CD4-positive, alpha-beta T cell treated with Interleukin-17A for 4 hours (primary cell): ENCODE data around the gene ANXA5.
"Not testable (repeated sequence)": the region's sequence is repeated elsewhere in the genome, so short reads cannot be mapped to it uniquely, and the experiment has no call there.

Experiments
- DNase-seq: peaks from one replicate; pipeline ENCODE4 v3.0.0-alpha.2; 2020; ENCODE audit warnings: mixed read lengths

The ANXA5 gene

DNA sequence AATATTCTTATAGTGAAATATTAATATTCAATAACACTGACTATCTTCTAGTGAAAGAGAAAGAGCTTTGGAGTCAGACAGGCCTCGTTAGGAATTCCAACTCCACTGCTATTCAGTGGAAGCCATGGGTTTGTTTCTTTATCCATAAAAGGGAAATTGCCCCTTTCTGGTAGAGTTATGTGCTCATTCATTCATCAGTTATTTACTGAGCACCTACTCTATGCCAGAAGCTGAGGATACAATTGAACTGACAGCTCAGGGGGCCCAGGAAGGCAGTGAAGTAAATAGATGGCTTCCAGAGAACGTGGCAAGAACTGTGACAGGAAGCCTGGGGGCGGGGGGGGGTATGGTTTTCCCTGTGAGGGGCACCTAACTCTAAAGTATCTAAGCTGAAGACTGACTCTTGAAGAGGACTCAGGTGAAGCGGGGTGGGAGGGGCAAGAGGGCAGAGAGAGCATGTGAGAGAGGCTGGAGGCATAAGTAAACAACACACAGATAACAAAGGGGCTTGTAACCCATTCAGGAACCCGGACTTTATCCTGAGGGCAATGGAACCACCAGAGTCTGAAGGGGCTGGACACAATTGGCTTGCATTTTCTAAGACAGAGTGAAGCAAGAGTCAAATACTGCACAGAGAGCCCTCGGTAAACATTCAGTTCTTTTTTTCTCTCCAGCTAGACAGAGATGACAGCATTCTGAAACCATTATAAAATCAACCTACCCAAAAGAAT, 20.3 kb downstream of the ANXA5 start:
- DNase-seq: no peak

DNA sequence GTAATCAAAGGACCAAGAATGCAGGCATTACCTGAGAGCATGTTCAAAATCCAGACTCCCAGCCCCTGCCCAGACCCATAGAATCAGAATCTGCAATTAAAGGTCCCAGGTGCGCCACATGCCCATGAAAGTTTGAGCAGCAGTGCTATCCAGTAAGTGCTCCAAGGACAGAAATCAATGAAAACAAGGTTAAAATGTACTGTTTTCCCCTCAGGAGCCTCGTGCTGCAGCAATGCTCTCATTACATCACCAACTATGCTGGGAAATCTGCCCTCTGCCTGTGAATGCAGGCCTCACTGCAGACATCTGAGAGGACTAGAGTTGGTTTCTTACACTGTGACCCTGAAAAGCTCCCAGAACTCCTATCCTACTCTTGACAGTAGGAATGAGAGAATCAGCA, 21.1 kb downstream of the ANXA5 start:
- DNase-seq: no peak

DNA sequence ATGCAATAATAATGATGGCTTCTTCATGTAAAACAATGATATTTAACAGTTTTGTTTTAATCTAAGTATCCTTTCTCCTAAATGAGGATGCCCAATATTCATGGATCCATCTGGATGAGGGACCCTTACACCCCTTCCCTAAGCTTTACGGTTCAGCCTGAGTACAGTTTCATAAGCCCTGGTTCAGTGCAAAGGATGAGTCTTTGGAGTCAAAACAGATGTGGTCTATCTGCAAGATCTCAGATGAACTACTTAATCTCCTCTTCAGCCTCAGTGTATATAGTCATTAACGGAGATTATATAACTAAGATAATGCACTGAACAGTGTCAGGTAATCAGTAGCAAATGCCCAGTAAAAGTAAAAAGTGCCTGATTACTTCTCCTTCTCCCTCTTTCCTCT, 22.1 kb downstream of the ANXA5 start:
- no peak for DNase-seq

DNA sequence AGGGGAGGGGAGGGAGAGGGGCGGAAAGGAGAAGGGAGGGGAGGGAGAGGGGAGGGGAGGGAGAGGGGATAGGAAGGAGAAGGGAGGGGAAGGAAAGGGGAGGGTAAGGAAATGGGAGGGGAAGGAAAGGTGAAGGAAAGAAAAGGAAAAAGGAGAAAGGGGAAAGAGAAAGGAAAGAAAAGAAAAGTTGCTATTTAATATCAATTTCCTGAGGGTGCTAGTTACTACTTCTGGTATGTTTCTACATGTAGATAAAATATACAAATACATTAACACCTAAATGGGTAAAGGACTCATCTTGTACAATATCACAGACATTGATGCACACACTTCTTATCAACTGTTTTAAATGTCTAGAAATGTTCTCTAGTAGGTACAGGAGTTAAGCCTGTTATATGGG, 22.6 kb downstream of the ANXA5 start:
- no peak for DNase-seq

DNA sequence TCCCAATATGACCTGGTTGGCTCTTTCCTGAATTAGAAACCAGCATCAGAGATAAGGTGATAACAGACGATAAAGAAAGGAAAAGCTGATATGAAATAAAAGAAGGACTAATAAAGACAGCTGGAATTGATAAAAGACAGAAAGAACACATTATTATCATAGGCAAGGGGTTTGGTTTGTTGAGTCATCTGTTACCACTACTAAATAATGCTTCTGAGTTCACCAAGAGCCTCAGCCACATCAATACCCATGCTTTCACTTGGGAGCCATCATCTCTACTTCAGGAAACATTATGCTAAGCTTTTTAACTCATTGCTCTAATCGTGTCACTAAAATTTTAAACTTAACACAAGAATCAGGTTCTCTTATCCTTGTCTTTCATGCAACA, 27.6 kb downstream of the ANXA5 start:
- no peak for DNase-seq

DNA sequence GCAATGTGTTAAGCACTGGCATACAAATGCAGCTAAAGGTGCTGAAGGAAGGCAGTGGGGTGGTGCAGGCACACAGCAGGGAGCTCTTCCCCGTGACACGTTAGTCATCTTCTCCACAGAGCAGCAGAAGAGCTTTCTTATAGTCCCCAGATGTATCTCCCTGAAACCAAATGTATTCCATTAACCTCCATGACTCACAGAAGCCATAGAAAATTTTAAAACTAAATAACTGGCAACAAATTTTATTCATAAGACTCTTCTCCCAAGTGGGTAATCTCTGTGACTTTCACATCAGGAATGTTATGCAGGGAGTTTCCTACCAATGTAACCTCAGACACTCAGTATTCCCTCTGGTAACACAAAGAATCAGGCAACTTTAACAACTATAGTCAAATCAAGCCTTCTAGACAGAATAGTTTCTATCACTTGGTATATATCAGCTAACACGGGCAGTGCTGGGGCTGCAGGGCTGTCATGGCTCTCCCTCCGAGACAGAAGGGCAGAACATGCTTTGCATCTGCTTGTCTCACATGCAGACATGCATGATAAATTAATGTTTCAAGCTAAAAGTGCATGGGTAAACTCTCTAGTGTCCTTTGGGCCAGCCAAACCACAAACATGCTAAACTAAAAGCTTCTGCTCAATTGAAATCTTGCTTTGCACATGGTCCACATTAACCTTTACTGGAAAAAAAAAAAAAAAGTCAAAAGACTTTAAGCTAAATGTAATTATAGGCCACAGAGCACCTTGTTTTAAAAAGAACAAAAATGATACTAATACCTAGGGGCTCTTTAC, 28.2 kb downstream of the ANXA5 start:
- no peak for DNase-seq

DNA sequence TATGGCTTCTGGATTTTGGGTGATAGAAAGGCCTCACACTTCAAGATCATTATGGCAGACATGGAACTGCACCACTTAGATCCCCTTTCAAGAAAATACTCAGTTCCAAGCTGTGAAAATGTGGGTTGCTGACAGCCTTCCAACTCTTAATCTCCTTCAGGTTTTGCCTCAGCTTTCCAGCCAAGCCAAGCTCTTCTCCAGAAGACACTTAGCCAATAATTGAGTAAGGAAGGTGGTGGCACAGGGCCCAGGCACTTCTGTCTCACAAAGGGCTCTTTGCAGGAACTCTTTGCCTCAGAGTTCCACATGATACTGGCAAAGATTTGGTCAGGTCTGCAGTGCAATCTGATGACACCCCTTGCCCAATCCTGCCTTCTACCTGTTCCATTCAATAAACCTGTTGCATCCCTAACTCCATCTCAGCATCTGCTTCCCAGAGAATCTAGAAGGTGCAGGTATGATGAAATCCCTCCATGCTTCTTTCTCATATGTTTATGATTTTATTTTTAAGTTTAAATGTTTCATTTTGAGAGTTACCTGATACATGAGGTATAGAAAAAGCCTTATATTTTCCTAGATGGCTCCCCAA, 30.6 kb downstream of the ANXA5 start:
- no peak for DNase-seq

DNA sequence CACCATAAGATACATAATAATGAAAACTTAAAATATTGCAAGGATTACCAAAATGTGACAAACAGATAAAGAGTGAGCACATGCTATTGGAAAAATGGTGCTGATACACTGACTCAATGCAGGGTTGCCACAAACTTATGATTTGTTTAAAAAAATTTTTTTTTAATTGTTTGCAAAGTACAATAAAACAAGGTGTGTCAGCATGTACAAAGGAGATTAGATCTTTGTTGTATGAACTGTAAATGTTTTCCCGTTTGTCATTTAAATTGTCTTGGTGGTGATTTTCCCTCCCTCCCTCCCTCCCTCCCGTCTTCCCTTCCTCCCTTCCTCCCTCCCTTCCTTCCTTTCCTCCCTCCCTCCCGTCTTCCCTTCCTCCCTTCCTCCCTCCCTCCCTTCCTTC, 31.4 kb downstream of the ANXA5 start:
- DNase-seq: no peak

DNA sequence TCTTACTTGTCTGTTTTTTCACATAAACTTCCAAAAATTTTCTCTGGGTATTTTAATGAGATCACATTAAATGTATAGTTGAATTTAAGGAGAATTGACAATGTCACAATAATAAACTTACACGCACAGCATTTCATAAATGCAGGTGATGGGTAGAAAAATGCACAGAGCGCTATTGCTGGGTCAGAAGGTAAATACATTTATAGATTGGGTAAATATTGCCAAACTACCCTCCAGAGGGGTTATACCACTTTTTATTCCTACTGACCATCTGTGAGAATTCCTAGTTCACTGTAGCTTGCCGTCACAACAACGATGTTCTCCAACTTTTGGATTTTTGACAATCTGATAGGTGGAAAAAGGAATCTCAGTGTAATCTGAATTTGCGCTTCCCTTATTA, 34.6 kb downstream of the ANXA5 start:
- DNase-seq: no peak

DNA sequence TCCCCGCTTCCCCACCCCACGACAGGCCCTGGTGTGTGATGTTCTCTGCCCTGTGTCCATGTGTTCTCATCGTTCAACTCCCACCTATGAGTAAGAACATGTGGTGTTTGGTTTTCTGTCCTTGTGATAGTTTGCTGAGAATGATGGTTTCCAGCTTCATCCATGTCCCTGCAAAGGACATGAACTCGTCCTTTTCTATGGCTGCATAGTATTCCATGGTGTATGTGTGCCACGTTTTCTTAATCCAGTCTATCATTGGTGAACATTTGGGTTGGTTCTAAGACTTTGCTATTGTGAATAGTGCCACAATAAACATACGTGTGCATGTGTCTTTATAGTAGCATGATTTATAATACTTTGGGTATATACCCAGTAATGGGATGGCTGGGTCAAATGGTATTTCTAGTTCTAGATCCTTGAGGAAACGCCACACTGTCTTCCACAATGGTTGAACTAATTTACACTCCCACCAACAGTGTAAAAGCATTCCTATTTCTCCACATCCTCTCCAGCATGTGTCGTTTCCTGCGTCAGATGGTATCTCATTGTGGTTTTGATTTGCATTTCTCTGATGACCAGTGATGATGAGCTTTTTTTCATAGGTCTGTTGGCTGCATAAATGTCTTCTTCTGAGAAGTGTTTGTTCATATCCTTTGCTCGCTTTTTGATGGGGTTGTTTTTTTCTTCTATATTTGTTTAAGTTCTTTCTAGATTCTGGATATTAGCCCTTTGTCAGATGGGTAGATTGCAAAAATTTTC, 36.4 kb downstream of the ANXA5 start:
- not testable (repeated sequence) for DNase-seq

DNA sequence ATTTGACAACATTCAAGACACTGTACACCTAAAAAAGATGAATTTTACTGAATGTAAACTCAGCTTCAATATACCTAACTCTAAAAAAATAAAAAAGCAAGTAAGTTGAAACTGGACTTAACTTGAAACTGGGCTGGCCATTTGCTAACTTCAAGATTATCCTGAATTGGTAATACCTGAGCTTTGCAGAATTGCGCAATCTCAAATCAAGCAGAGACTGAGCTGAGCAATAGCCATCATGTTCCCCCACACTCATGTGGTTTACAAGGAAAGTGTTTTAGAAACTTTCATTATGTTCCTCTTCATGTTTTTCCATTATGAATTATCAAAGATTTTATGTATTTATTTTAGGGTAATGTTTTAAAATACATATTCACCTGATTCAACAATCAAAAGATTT, 38.7 kb downstream of the ANXA5 start:
- no peak for DNase-seq

DNA sequence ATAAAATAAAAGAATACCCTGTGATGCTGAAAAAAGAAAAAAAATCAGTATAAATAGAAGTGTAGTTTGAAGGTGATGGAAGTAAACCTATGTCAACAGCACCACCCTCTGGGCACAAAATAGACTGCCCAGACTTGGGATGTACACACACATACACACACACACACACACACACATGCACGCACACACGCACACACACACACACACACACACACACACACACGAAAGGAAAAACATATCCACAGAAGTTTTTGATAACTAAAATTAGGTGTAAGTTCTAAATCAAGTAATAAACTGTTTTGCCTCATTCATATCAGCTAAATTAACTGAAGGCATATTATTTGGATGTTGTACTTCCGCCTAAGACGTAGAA, 40.5 kb downstream of the ANXA5 start:
- DNase-seq: peak; percentile 10

DNA sequence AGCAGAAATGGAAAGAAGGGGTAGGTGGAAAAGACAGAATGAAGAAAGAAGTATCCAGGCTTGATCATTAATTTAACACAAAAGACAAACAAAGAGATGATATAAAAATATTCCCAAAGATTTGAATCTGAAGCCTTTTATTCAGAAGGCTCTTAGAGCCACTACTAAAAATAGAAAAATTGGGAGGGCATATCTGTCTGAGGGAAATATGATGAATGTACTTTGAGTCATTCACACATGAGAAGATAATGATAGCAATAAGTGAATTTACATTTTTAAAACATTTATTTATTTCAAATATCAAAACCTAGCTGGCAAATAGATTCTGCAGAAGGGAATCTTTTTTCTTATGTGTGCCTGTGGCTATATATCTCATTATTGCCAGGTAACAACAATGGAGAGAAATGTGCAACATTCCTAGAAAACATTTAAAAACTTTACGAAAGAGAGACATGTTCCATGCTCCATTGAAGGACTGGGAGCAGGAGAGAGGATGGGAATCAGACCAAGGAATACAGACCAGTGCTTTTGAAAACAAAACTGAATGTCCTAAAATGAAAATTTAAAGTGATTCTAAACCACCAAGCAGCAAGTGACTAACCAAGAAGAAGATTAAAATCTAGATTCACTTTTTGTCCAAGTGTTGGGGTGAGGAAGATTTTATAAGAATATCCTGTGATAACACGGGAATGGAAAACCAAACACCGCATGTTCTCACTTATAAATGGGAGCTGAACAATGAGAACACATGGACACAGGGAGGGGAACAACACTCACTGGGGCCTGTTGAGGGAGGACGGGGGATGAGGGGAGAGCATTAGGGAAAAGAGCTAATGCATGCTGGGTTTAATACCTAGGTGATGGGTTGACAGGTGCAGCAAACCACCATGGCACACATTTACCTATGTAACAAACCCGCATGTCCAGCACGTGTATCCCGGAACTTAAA, 41.2 kb downstream of the ANXA5 start:
- no peak for DNase-seq

DNA sequence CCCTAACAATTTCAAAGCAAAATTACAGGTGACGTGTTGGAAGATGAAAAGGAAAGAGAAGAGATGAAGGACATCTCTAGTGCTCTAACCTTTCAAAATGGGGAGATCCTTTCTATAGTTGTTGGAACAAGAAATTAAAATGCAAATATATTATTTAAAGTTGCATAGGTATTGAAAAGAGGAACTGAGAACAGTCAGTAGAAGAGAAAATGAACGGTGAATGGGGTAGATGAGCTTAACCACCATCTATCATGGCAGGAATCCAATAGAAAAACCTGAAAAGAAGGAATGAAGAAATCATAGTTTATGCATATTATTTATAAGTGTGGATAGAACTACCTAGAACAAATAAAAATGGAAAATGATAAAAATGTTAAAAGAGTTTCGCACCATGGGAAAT, 42.0 kb downstream of the ANXA5 start:
- DNase-seq: no peak

DNA sequence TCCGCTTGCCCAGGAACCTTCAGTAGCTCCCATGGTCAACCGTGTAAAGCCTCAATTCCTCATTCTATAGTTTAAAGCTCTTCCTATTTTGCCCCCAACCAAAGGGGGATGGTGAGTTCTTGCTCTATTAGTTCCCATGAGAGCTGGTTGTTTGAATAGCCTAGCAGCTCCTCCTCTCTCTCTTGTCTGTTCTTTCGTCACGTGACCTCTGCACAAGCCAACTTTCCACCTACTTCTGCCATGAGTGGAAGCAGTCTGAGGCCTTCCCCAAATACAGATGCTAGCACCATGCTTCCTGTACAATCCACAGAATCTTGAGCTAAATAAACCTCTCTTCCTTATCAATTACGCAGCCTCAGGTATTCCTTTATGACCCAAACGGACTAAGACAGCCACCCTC, 42.8 kb downstream of the ANXA5 start:
- no peak for DNase-seq

DNA sequence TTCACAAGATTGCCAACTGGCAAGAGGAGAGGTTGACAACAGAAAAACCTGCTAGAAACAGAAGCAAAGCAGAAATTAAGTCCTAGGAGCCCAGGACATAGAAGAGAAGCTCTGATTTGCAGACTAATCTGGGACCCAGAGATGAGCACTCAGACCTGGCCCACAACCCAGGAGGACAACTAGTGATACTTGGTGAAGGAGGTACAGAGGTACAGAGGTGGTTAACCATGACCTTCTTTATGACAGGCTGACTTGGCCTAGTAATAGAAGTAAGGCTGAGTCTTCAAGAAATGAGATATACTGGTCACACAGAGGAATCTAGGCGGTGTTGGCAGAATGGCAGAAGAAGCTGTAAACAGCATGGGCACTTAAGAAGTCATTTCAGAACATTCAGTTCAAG, 43.6 kb downstream of the ANXA5 start:
- DNase-seq: no peak

DNA sequence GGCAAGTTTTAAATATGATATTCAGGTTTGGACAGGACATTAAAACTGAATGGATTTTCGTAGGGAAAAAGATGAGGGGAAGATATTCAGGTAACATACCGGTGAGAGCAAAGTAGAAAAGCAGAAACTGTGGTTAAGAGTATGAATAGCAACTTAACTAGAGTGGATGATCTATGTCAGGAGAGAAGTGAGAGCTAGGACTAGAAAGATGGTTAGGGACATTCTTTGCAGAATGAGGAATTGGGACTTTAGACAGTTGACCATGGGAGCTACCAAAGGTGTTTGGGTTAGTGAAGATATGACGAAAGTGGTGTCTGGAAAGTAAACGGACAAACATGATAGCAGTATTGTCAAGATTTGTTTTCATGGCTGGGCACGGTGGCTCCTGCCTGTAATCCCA, 45.2 kb downstream of the ANXA5 start:
- no peak for DNase-seq

DNA sequence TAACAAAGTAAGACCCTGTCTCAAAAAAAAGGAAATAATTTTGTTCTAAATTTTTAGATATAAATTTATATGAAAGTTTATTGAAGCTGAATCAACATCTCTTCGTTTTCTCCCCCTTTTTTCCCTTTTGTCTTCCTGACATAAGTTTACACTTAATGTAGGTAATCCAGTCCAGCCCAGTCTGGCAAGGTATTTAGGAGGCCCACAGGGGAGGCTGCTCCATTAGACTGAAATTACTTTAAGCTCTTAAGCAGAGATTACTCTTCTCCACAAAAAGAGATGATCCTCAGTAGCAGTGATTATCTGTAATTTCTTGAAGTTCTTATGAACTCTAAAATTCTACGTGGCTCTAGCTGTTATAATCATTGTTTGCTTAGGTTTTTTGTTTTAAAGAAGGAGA, 46.0 kb downstream of the ANXA5 start:
- no peak for DNase-seq

DNA sequence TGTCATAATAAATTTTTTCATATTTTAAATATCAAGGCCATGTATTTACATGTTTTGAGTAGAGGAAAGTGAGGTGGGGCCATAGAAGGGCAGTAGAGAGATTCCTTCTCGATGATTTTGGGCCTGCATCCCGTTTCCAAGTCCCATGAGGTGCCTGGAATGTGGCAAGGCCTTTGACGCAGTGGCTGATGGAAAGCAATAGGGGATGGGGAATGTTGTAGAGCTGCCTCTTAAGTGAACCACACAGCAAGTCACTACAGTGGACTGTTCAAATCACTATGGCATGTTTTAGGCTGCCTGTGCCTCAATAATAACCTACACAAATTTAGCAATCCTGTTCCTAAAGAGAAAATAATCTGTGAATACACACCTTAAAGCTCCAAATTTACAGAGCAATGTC, 48.3 kb downstream of the ANXA5 start:
- no peak for DNase-seq

DNA sequence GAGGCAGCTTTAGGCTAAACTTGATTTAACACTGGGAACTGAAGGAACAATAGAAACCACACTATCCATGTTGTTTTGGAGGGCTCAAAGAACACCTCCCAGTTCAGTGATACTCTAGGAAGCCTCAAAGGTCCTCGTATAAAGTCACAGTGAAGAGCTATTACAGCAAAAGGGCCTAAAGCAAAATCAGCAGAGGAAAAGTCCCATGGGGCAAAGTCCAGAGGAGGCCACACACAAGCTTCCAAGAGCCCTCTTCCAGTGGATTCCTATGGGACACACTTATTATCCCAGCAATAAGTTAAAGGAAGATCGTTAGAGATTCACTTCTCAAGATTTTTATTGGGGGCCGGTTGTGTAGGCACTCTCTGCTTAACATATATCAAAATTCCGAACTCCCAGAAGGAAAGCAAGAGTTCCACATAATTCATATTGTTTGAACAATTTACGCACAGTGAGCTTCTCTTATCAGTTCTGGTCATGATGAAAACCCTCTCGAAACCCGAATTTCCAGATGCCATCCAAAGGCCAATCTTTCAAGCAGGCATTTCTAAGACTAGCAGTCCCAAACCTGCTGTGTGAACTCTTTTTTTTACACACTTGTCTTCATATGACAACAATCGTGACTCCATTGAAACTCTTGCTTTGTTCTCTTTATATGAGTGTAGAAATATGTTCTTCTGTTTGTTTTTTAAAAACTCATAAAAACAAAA, 53.7 kb downstream of the ANXA5 start:
- no peak for DNase-seq

DNA sequence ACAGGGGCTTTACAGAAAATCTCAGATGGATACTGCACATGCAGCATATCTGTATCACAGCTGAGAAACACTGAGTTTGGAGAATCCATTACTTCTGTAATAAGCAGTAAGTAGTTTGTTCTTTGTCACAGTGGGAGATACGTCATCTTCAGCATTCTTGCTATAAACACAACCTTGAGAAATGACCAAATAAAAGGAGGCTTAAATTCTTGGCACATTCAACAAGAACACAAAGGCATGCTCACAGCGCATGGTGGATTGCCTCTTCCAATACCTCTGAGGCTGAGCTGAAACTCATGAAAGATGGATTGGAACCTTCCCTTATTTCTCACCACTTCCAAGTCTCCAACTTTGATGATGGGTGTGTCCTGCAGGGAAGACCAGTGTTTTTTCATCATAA, 54.5 kb downstream of the ANXA5 start:
- DNase-seq: no peak

DNA sequence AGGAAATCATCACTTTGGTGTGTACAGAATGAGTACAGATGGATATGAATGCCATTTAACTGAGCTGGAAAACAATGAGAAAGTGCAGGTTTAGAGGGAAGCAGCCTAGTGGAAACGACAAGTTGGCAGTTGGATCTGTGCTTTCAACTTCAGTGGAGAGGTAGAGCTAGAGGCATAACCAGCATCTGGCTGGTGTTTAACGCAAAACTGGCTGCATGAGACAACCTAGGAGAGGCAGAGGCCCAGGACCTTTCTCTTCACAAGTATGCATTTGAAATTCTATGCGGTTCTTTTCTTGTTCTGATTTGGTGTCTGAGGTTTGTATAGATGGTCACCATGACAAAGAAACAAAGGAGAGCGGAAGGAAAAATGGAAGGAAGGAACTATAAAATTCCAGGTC, 63.1 kb downstream of the ANXA5 start:
- no peak for DNase-seq
